ENCODE measurements around the gene MYNN. TPM values are rescaled to one million over a fixed set of nuclear protein-coding genes. Genes with fewer than 3 reads are reported as not detected.

The MYNN gene
- total and polyA plus RNA-seq, 9 of the 15 experiments (the other 6 are each of a cell fraction or from before 2014, with no cell fraction given) = 10.4 to 35.7 (median 21.3) TPM

DNA sequence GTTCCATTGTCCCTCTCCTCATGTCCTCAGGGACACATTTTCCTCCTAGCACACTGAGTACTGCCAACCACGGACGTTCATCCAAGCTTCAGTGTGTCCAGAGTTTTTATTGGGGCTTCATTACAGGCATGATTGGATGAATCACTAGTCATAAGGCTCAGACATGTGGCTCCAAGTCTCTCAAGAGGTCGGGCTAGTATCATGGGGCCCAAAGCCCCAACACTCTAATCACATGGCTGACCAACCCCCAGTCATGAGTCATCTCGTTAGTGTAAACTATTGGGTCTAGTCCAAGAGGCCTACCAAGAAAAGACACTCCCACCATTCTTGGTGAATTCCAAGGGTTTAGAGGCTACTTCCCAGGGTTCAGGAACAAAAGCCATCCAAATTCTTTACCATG, 12.7 kb upstream of the MYNN start (continued):
- TF ChIP-seq, protein P1, sequence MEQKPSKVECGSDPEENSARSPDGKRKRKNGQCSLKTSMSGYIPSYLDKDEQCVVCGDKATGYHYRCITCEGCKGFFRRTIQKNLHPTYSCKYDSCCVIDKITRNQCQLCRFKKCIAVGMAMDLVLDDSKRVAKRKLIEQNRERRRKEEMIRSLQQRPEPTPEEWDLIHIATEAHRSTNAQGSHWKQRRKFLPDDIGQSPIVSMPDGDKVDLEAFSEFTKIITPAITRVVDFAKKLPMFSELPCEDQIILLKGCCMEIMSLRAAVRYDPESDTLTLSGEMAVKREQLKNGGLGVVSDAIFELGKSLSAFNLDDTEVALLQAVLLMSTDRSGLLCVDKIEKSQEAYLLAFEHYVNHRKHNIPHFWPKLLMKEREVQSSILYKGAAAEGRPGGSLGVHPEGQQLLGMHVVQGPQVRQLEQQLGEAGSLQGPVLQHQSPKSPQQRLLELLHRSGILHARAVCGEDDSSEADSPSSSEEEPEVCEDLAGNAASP (IDR thresholded peaks at IDR 0.05) = no peak
- TF ChIP-seq EHMT2 (IDR thresholded peaks at IDR 0.05) (peak; percentile 96), TFAM (CRISPR knock-in tag; conservative IDR thresholded peaks at IDR 0.05) (no peak), HMG20B (CRISPR knock-in tag; IDR thresholded peaks at IDR 0.05) (no peak), ARID1B (IDR thresholded peaks at IDR 0.05) (peak; percentile 73)

DNA sequence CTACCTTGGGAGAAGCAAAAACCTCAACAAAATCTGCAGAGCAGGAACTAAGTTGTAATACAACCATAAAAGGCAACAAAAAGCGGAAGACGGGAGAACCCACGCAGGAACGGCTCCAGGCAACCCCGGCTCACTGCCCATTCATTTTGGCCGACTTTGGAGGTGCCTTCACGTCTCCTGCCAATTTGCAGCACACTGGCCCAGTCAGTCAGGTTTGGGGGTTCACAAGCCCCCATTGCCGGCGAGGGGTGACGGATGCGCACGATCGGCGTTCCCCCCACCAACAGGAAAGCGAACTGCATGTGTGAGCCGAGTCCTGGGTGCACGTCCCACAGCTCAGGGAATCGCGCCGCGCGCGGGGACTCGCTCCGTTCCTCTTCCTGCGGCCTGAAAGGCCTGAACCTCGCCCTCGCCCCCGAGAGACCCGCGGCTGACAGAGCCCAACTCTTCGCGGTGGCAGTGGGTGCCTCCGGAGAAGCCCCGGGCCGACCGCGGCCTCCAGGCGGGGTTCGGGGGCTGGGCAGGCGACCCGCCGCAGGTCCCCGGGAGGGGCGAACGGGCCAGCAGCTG, 8.8 kb upstream of the MYNN start:
- intact Hi-C loops (cut with micrococcal nuclease) (loop anchor here (5.0 kb wide), 3 partner anchors 203 to 648 kb away; partner anchors contain the start of genes GPR160 and SEC62), in situ Hi-C loops (cut with MboI) (no loop called here)
- Histone ChIP-seq H3K4me3 (peak overlapping the region; percentile 71), H3K4me2 (ENCODE audit: insufficient read depth, low read length) (peak overlapping the region; percentile 85), H3K9me3 (replicated peaks; ENCODE audit: control insufficient read depth, insufficient read depth, low read depth, low read length) (peaks cover 13% of the 10 kb centered on the region), H3K36me3 (ENCODE audit: control insufficient read depth, insufficient read depth, low read length) (no peaks in the 10 kb centered on the region; the same call in 2 of the 3 replicates), H3K9ac (ENCODE audit: insufficient read depth in 1 of 2, low read depth in 2 of 2, low read length in 2 of 2) (peak overlapping the region; percentile 91 to 98), H3K9me1 (ENCODE audit: control insufficient read depth, insufficient read depth, low read length) (no peaks in the 10 kb centered on the region), H2AFZ (ENCODE audit: low read depth, low read length) (peak overlapping the region; percentile 79), H3K79me2 (ENCODE audit: control insufficient read depth, insufficient read depth, low read length) (peaks cover 2% of the 10 kb centered on the region; the same call in 1 of the 3 replicates), H3K27me3 (ENCODE audit: control insufficient read depth in 2 of 2, insufficient read depth in 2 of 2, low read length in 2 of 2) (no peaks in the 10 kb centered on the region), H3K4me1 (replicated peaks in 1 of 2; ENCODE audit: control insufficient read depth in 2 of 2, insufficient read depth in 2 of 2, low read length in 2 of 2) (peaks cover 6 to 23% of the 10 kb centered on the region in 2 experiments), H4K20me1 (replicated peaks; ENCODE audit: control insufficient read depth, insufficient read depth, low read length) (no peaks in the 10 kb centered on the region), H3K27ac (ENCODE audit: extremely low read depth, low read depth, low read length) (peak overlapping the region; percentile 95)
- ATAC-seq = peak; percentile 67
- 24% methylated on average over 41 of the region's 46 CpGs for WGBS (ENCODE audit: insufficient coverage, low coverage, missing lambda C conversion rate)
- FAIRE-seq = no peak
- TSS peak; percentile 98 for BruUV-seq (replicated peaks)
- peak in 3 of 4 experiments; percentile 23 to 59 (median 29) for DNase-seq (ENCODE audit: extremely low read depth in 1 of 4, low spot score in 3 of 4)
- POLR2A ChIA-PET = interaction anchor here (0.5 to 3.2 kb wide), 9 partner anchors 9 to 80 kb away, joined by 3 to 16 read pairs (median 3); partner anchors contain the start of gene MYNN
- CTCF ChIA-PET (ENCODE audit: low intra/inter-chr PET ratio) = no interaction called here
- TF ChIP-seq CBX1 (IDR thresholded peaks at IDR 0.05; ENCODE audit: low read depth) (0 out of 2 replicates have a peak, but pooled peaks have one; percentile 11), EGR1 (conservative IDR thresholded peaks at IDR 0.05) (0 out of 2 replicates have a peak, but pooled peaks have one; percentile 18), JUN (IDR thresholded peaks at IDR 0.05; ENCODE audit: borderline replicate concordance, low read depth, low read length) (no peak), JUN (CRISPR knock-in tag; IDR thresholded peaks at IDR 0.05; ENCODE audit: borderline replicate concordance) (no peak), ZC3H8 (IDR thresholded peaks at IDR 0.05) (no peak), NFE2L1 (tag; IDR thresholded peaks at IDR 0.05; ENCODE audit: borderline replicate concordance, low read depth) (no peak)
- TF ChIP-seq, protein P2, sequence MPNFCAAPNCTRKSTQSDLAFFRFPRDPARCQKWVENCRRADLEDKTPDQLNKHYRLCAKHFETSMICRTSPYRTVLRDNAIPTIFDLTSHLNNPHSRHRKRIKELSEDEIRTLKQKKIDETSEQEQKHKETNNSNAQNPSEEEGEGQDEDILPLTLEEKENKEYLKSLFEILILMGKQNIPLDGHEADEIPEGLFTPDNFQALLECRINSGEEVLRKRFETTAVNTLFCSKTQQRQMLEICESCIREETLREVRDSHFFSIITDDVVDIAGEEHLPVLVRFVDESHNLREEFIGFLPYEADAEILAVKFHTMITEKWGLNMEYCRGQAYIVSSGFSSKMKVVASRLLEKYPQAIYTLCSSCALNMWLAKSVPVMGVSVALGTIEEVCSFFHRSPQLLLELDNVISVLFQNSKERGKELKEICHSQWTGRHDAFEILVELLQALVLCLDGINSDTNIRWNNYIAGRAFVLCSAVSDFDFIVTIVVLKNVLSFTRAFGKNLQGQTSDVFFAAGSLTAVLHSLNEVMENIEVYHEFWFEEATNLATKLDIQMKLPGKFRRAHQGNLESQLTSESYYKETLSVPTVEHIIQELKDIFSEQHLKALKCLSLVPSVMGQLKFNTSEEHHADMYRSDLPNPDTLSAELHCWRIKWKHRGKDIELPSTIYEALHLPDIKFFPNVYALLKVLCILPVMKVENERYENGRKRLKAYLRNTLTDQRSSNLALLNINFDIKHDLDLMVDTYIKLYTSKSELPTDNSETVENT (CRISPR knock-in tag; IDR thresholded peaks at IDR 0.05) = no peak
- TF ChIP-seq, protein P3, sequence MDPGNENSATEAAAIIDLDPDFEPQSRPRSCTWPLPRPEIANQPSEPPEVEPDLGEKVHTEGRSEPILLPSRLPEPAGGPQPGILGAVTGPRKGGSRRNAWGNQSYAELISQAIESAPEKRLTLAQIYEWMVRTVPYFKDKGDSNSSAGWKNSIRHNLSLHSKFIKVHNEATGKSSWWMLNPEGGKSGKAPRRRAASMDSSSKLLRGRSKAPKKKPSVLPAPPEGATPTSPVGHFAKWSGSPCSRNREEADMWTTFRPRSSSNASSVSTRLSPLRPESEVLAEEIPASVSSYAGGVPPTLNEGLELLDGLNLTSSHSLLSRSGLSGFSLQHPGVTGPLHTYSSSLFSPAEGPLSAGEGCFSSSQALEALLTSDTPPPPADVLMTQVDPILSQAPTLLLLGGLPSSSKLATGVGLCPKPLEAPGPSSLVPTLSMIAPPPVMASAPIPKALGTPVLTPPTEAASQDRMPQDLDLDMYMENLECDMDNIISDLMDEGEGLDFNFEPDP (CRISPR knock-in tag; IDR thresholded peaks at IDR 0.05) = no peak

All from K562 (cell line).